HepG2 (cell line): ENCODE data around the gene CNOT8. TPM values are rescaled to one million over a fixed set of nuclear protein-coding genes. Genes with fewer than 3 reads are reported as not detected.

Experiments used
- ATAC-seq: fragments of 200-7000 bp; cut with Tn5 transposase; 3 replicates; pipeline ENCODE4 v1.9.1; 2020; ENCODE audit warnings: mild to moderate bottlenecking, moderate library complexity
- BruUV-seq: library from RNA; stranded (reverse); fragments of 400-500 nt; replicated peaks from 2 replicates; lab custom pipeline; 2021; lab: Mats Ljungman, UMichigan
- CTCF ChIA-PET: fragments of 300-600 bp; formaldehyde crosslinking; extraction: SDS; loops from one replicate; lab custom pipeline; 2021; ENCODE audit warnings: low total read pairs, inconsistent platforms, low intra/inter-chr PET ratio; lab: Yijun Ruan, JAX
- POLR2A ChIA-PET: fragments of 350-600 bp; sonication (Branson Sonifier 250); formaldehyde crosslinking; loops from one replicate; lab custom pipeline; 2020; ENCODE audit warnings: antibody characterized with exemption, inconsistent platforms; lab: Yijun Ruan, JAX
- DNase-seq: peaks from one replicate; pipeline ENCODE4 v3.0.0-alpha.2; 2015; ENCODE audit warnings: low spot score
- FAIRE-seq: peaks from 3 replicates; lab custom pipeline; 2011; peaks lifted over from hg19 to GRCh38; lab: Jason Lieb, UNC
- H2AFZ ChIP-seq: one replicate; pipeline ENCODE4 v1.6.1; 2011; ENCODE audit warnings: low read length, inconsistent platforms
- H3K27ac ChIP-seq: fragments of 300-600 bp; 3 replicates; pipeline ENCODE4 v1.8.0; 2011; ENCODE audit warnings: mixed run types, mild to moderate bottlenecking, mixed read lengths, low read length, inconsistent platforms; ENCODE audit not compliant: insufficient read depth; ENCODE audit errors: extremely low read length
- H3K27me3 ChIP-seq, 2 experiments: fragments of 200-600 bp in 1 of 2; 2 replicates in 1 of 2; 3 replicates in 1 of 2; pipeline versions ENCODE4 v1.6.0 to v1.8.0; 2011; ENCODE audit warnings: low read length in 2 of 2, mild to moderate bottlenecking in 2 of 2, moderate library complexity in 2 of 2, inconsistent platforms in 1 of 2; ENCODE audit not compliant: insufficient read depth in 2 of 2, control insufficient read depth in 1 of 2
- H3K36me3 ChIP-seq, 2 experiments: fragments of 200-600 bp in 1 of 2; replicated peaks in 1 of 2; 2 replicates in 1 of 2; 3 replicates in 1 of 2; pipeline versions ENCODE4 v1.5.1 to v1.8.0; 2011; ENCODE audit warnings: low read length in 2 of 2, inconsistent platforms in 1 of 2; ENCODE audit not compliant: insufficient read depth in 2 of 2, control insufficient read depth in 1 of 2
- H3K4me1 ChIP-seq: 2 replicates; pipeline ENCODE4 v1.5.1; 2012; ENCODE audit warnings: low read length, inconsistent platforms; ENCODE audit not compliant: insufficient read depth
- H3K4me2 ChIP-seq: 2 replicates; pipeline ENCODE4 v1.6.0; 2011; ENCODE audit warnings: low read depth, low read length, inconsistent platforms
- H3K4me3 ChIP-seq, 3 experiments: fragments of 200-600 bp in 1 of 3; sonication (generic), shearing (Covaris generic) in 1 of 3; replicated peaks in 1 of 3; 2 replicates each; pipeline ENCODE4 v1.5.1; 2011 to 2016; ENCODE audit warnings: low read length in 3 of 3, inconsistent platforms in 2 of 3, low read depth in 2 of 3, mild to moderate bottlenecking in 2 of 3, control low read depth in 1 of 3, mixed read lengths in 1 of 3; ENCODE audit not compliant: insufficient read depth in 1 of 3
- H3K79me2 ChIP-seq: one replicate; pipeline ENCODE4 v1.6.1; 2011; ENCODE audit warnings: low read length, inconsistent platforms; ENCODE audit not compliant: insufficient read depth
- H3K9ac ChIP-seq: 2 replicates; pipeline ENCODE4 v1.6.0; 2011; ENCODE audit warnings: mild to moderate bottlenecking, low read depth, low read length, inconsistent platforms; ENCODE audit not compliant: insufficient read depth
- H3K9me3 ChIP-seq: 2 replicates; pipeline ENCODE4 v1.5.1; 2012; ENCODE audit warnings: mild to moderate bottlenecking, low read length
- H4K20me1 ChIP-seq: 2 replicates; pipeline ENCODE4 v1.6.0; 2011; ENCODE audit warnings: inconsistent platforms, mild to moderate bottlenecking, low read length, moderate library complexity; ENCODE audit not compliant: insufficient read depth
- CHCHD3 ChIP-seq: sonication (generic); formaldehyde crosslinking; IDR thresholded peaks from 2 replicates; pipeline ENCODE4 v1.8.0; 2022; ENCODE audit warnings: mild to moderate bottlenecking, missing genetic modification reagents, moderate library complexity
- FOXO1 ChIP-seq: sonication (generic); formaldehyde crosslinking; IDR thresholded peaks from 2 replicates; pipeline ENCODE4 v1.4.0; 2020; ENCODE audit warnings: missing genetic modification reagents
- GATAD1 ChIP-seq: IDR thresholded peaks from 2 replicates; pipeline ENCODE4 v1.6.1; 2016; ENCODE audit warnings: missing genetic modification reagents, missing compliant biosample characterization
- NFRKB ChIP-seq: fragments of 450-650 bp; IDR thresholded peaks from 2 replicates; pipeline ENCODE4 v1.6.1; 2017
- NFYB ChIP-seq: sonication (generic); formaldehyde crosslinking; IDR thresholded peaks from 2 replicates; pipeline ENCODE4 v1.4.0; 2020; ENCODE audit warnings: missing genetic modification reagents
- NR2C2 ChIP-seq: sonication (generic); formaldehyde crosslinking; IDR thresholded peaks from 2 replicates; pipeline ENCODE4 v1.4.0; 2020; ENCODE audit warnings: missing genetic modification reagents, mild to moderate bottlenecking, moderate library complexity, borderline replicate concordance
- PRMT3 ChIP-seq: sonication (generic); formaldehyde crosslinking; IDR thresholded peaks from 2 replicates; pipeline ENCODE4 v1.8.1; 2022; ENCODE audit warnings: low read depth, mild to moderate bottlenecking, moderate library complexity, missing genetic modification reagents, borderline replicate concordance
- PTBP1 ChIP-seq: fragments of 200-400 bp; formaldehyde crosslinking; IDR thresholded peaks from 2 replicates; pipeline ENCODE4 v1.6.1; 2018; ENCODE audit warnings: low read length, low read depth; ENCODE audit not compliant: poor library complexity, severe bottlenecking
- SATB2 ChIP-seq: sonication (generic); formaldehyde crosslinking; IDR thresholded peaks from 2 replicates; pipeline ENCODE4 v1.5.0; 2020; ENCODE audit warnings: missing genetic modification reagents
- ZNF101 ChIP-seq: sonication (generic); formaldehyde crosslinking; IDR thresholded peaks from 2 replicates; pipeline ENCODE4 v1.4.0; 2020; ENCODE audit warnings: mild to moderate bottlenecking, low read depth, missing genetic modification reagents, borderline replicate concordance
- ZNF12 ChIP-seq: sonication (generic); formaldehyde crosslinking; IDR thresholded peaks from 2 replicates; pipeline ENCODE4 v1.5.0; 2020; ENCODE audit warnings: missing genetic modification reagents
- ZNF225 ChIP-seq: sonication (generic); formaldehyde crosslinking; IDR thresholded peaks from 2 replicates; pipeline ENCODE4 v1.4.0; 2020; ENCODE audit warnings: mild to moderate bottlenecking, missing genetic modification reagents
- ZNF343 ChIP-seq: sonication (generic); formaldehyde crosslinking; IDR thresholded peaks from 2 replicates; pipeline ENCODE4 v1.4.0; 2020; ENCODE audit warnings: mild to moderate bottlenecking, missing genetic modification reagents
- ZNF354B ChIP-seq: sonication (generic); formaldehyde crosslinking; IDR thresholded peaks from 2 replicates; pipeline ENCODE4 v1.8.0; 2022; ENCODE audit warnings: mild to moderate bottlenecking, missing genetic modification reagents
- ZNF672 ChIP-seq: sonication (generic); formaldehyde crosslinking; IDR thresholded peaks from 2 replicates; pipeline ENCODE4 v1.8.1; 2022; ENCODE audit warnings: missing genetic modification reagents
- ZSCAN25 ChIP-seq: sonication (generic); formaldehyde crosslinking; IDR thresholded peaks from 2 replicates; pipeline ENCODE4 v1.8.0; 2022; ENCODE audit warnings: mild to moderate bottlenecking, missing genetic modification reagents
- whole genome bisulfite sequencing: methylation state at CpG from one replicate; pipeline ENCODE4 v1.1.6; 2017; ENCODE audit warnings: low lambda C conversion rate; 5-methylcytosine and 5-hydroxymethylcytosine counted together
- in situ Hi-C: cut with HindIII; loops from 2 replicates; pipeline ENCODE4 v1.10.0; 2017; ENCODE audit warnings: low pct_unique_long_range_greater_than_20kb; ENCODE audit not compliant: extremely low pct_ligation_motif_present
- intact Hi-C: fragments of 100-400 bp; cut with micrococcal nuclease; formaldehyde crosslinking; loops from one replicate; pipeline ENCODE4 v1.10.0; 2022; ENCODE audit not compliant: unreplicated experiment
- polyA plus RNA-seq, 8 experiments: library from polyadenylated mRNA; depleted of rRNA in 3 of 8; stranded (reverse) in 7 of 8; unstranded in 1 of 8; fragments of >200 nt; fragmentation: Illumina TruSeq in 4 of 8; extraction: Trizol in 4 of 8; gene quantifications; 2 replicates each; pipeline versions ENCODE4 v1.2.1 to v1.2.3, GENCODE V29; 2011 to 2016; ENCODE audit warnings: low read depth in 4 of 8, missing spikeins in 1 of 8, mixed read lengths in 1 of 8; ENCODE audit not compliant: insufficient read depth in 1 of 8
- total RNA-seq, 5 experiments: library from RNA; depleted of rRNA; stranded (reverse); fragments of >200 nt; fragmentation: Illumina TruSeq; extraction: Trizol; gene quantifications; 2 replicates each; pipeline ENCODE4 v1.2.3, GENCODE V29; 2016; ENCODE audit warnings: low read depth in 1 of 5
- TF ChIP-seq, protein P1 (sequence below): sonication (generic); formaldehyde crosslinking; IDR thresholded peaks from 2 replicates; pipeline ENCODE4 v1.8.0; 2022; ENCODE audit warnings: mild to moderate bottlenecking, missing genetic modification reagents, moderate library complexity
- TF ChIP-seq, protein P2 (sequence below), 2 experiments: sonication (generic) in 1 of 2; formaldehyde crosslinking in 1 of 2; IDR thresholded peaks; 2 replicates each; pipeline versions ENCODE4 v1.6.1 to v1.9.0; 2014 to 2022; ENCODE audit warnings: antibody characterized with exemption in 1 of 2, borderline replicate concordance in 1 of 2, inconsistent platforms in 1 of 2, low read depth in 1 of 2, missing genetic modification reagents in 1 of 2

Gene CNOT8
- total and polyA plus RNA-seq, 2 of the 13 experiments (the other 11 are each of a cell fraction or from before 2014, with no cell fraction given): 37.1 to 74.9 TPM

DNA sequence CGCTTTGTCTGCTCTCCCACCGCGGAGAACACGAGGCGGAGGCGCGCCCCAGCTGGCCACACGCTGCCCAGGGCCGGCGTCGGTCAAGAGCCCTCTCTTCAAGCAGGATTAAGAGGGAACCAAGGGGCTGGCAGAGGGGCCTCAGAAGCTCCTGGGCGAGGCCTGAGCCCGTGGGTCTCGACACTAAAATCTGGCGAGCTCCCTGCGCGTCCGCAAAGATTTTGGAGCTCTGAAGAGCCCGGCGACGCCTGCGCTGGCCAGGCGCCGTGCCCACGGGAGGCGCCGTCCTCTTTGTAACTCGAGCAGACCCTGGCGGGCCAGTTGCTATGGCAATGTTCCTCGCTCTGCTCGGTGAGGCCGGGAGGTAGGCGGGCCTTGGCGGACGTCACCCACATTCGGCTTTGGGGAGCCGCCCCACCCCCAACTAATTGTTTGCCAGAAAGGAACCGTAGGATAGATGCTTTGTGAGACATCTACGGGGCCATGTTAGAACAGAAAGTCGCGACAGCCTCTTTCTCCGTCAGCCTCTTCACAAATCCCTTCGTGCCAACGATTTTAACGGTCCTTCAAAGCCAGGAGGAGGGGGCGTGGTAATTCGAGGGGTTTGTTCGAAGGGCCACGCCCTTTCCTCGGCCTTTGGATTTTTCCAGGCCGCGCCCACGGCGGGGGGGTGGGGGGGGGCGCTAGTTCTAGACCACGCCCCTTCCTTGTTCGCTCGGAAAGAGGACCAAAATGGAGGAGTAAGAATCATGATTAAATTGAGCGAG, 714 bp upstream of the CNOT8 start:
- peaks cover 0 to 4% of the 10 kb centered on the region in 2 experiments; a peak in 1 of 5 replicates for H3K27me3 ChIP-seq
- H4K20me1 ChIP-seq: peaks cover 21% of the 10 kb centered on the region
- H3K9ac ChIP-seq: peak overlapping the region; percentile 87
- FAIRE-seq: peak; percentile 32
- peaks cover 0 to 4% of the 10 kb centered on the region in 2 experiments; a peak in 1 of 5 replicates for H3K36me3 ChIP-seq
- CTCF ChIA-PET: no interaction called here
- no peak overlapping the region for H2AFZ ChIP-seq
- ATAC-seq: peak; percentile 89
- in situ Hi-C loops: no loop called here
- peak overlapping the region; percentile 99 for H3K27ac ChIP-seq
- H3K4me1 ChIP-seq: peaks cover 34% of the 10 kb centered on the region
- BruUV-seq: TSS peak; percentile 88
- peak overlapping the region; percentile 95 for H3K4me2 ChIP-seq
- peak overlapping the region; percentile 78 to 93 (median 85) for H3K4me3 ChIP-seq
- POLR2A ChIA-PET: interaction anchor here (0.9 to 2.9 kb wide), 15 partner anchors 8 to 819 kb away, joined by 3 to 35 read pairs (median 8); partner anchors contain the start of genes FAM114A2, FAXDC2, GEMIN5 and MFAP3
- intact Hi-C loops: loop anchor here (1.0 to 5.0 kb wide), 4 partner anchors 40 to 205 kb away; partner anchors contain the start of gene LARP1
- peaks cover 40% of the 10 kb centered on the region for H3K79me2 ChIP-seq
- DNase-seq: peak; percentile 93
- 2% methylated on average over 17 of the region's 59 CpGs for WGBS
- H3K9me3 ChIP-seq: no peaks in the 10 kb centered on the region
- TF ChIP-seq ZNF101: no peak
- TF ChIP-seq GATAD1 (CRISPR knock-in tag): no peak
- TF ChIP-seq PRMT3 (CRISPR knock-in tag): no peak; the same call in 1 of the 2 replicates
- TF ChIP-seq ZNF343 (CRISPR knock-in tag): peak; percentile 23
- peak; percentile 75 for TF ChIP-seq PTBP1
- TF ChIP-seq ZNF672: no peak
- TF ChIP-seq ZSCAN25 (CRISPR knock-in tag): peak; percentile 3; the same call in 1 of the 2 replicates
- peak; percentile 43; the same call in 1 of the 2 replicates for TF ChIP-seq NFRKB
- TF ChIP-seq, protein P1, sequence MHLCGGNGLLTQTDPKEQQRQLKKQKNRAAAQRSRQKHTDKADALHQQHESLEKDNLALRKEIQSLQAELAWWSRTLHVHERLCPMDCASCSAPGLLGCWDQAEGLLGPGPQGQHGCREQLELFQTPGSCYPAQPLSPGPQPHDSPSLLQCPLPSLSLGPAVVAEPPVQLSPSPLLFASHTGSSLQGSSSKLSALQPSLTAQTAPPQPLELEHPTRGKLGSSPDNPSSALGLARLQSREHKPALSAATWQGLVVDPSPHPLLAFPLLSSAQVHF: no peak; the same call in 1 of the 2 replicates
- TF ChIP-seq, protein P2, sequence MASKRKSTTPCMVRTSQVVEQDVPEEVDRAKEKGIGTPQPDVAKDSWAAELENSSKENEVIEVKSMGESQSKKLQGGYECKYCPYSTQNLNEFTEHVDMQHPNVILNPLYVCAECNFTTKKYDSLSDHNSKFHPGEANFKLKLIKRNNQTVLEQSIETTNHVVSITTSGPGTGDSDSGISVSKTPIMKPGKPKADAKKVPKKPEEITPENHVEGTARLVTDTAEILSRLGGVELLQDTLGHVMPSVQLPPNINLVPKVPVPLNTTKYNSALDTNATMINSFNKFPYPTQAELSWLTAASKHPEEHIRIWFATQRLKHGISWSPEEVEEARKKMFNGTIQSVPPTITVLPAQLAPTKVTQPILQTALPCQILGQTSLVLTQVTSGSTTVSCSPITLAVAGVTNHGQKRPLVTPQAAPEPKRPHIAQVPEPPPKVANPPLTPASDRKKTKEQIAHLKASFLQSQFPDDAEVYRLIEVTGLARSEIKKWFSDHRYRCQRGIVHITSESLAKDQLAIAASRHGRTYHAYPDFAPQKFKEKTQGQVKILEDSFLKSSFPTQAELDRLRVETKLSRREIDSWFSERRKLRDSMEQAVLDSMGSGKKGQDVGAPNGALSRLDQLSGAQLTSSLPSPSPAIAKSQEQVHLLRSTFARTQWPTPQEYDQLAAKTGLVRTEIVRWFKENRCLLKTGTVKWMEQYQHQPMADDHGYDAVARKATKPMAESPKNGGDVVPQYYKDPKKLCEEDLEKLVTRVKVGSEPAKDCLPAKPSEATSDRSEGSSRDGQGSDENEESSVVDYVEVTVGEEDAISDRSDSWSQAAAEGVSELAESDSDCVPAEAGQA (IDR thresholded peaks at IDR 0.05; ENCODE audit: low read depth): no peak
- TF ChIP-seq, protein P2 (CRISPR knock-in tag; IDR thresholded peaks at IDR 0.05; ENCODE audit: borderline replicate concordance): no peak
- no peak for TF ChIP-seq ZNF225 (CRISPR knock-in tag)
- no peak for TF ChIP-seq NR2C2 (CRISPR knock-in tag)
- TF ChIP-seq FOXO1: no peak
- TF ChIP-seq ZNF354B (CRISPR knock-in tag): no peak
- TF ChIP-seq SATB2 (CRISPR knock-in tag): peak; percentile 66; the same call in 1 of the 2 replicates
- no peak for TF ChIP-seq CHCHD3 (CRISPR knock-in tag)
- TF ChIP-seq ZNF12 (CRISPR knock-in tag): peak; percentile 37; the same call in 1 of the 2 replicates
- no peak for TF ChIP-seq NFYB (CRISPR knock-in tag)
